Prostate gland (tissue), 2 donors: ENCODE measurements around the gene USP32.

Experiments
- POLR2AphosphoS5 ChIP-seq: sonication (generic); formaldehyde crosslinking; IDR thresholded peaks from one replicate; pipeline ENCODE4 v1.6.1; 2017; ENCODE audit warnings: antibody characterized with exemption
- TF ChIP-seq, protein P1 (sequence below), 4 experiments: fragments of 200-600 bp in 2 of 4; fragments of 450-650 bp in 2 of 4; sonication (generic) in 2 of 4; IDR thresholded peaks; 1 replicate in 3 of 4; 2 replicates in 1 of 4; pipeline ENCODE4 v1.5.1; 2016 to 2019; ENCODE audit warnings: antibody characterized with exemption in 4 of 4, mild to moderate bottlenecking in 2 of 4, moderate library complexity in 2 of 4

DNA sequence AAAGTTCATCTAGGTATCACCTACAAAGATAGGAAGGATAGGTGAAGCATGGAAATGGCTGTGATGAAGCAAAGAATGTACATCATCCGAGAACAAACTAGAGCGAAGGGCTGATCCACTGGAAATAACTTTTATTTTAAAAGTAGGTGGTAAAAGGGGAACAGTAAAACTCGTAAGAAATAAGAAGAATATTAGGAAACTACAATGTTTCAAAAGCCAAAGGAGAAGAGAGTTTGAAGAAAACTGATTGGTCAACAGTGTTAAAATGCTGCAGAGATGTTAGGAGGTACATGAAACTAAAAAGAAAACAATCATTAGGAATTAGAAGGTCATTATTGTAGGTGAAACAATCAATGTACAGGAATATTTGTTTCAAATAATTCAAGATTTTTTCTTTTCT is 108.1 kb downstream of the USP32 start:
- TF ChIP-seq, protein P1, sequence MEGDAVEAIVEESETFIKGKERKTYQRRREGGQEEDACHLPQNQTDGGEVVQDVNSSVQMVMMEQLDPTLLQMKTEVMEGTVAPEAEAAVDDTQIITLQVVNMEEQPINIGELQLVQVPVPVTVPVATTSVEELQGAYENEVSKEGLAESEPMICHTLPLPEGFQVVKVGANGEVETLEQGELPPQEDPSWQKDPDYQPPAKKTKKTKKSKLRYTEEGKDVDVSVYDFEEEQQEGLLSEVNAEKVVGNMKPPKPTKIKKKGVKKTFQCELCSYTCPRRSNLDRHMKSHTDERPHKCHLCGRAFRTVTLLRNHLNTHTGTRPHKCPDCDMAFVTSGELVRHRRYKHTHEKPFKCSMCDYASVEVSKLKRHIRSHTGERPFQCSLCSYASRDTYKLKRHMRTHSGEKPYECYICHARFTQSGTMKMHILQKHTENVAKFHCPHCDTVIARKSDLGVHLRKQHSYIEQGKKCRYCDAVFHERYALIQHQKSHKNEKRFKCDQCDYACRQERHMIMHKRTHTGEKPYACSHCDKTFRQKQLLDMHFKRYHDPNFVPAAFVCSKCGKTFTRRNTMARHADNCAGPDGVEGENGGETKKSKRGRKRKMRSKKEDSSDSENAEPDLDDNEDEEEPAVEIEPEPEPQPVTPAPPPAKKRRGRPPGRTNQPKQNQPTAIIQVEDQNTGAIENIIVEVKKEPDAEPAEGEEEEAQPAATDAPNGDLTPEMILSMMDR (IDR thresholded peaks at IDR 0.05): no peak
- no peak for TF ChIP-seq POLR2AphosphoS5
